ENCODE measurements around the gene RABEP1.

The RABEP1 gene

GRCh38 chr17:5381542-5381941, 99.5 kb downstream of the RABEP1 start:
- H3K27me3 ChIP-seq (ENCODE audit: control insufficient read depth, insufficient read depth, low read length) = no peaks in the 10 kb centered on the region
- no peak for DNase-seq (ENCODE audit: low read depth, low spot score)
- WGBS (ENCODE audit: insufficient coverage, insufficient read length) = no CpG with 5 or more reads among the region's 4 CpGs
- H3K4me1 ChIP-seq (ENCODE audit: control insufficient read depth, insufficient read depth, low read length) = no peaks in the 10 kb centered on the region
- H3K27ac ChIP-seq (ENCODE audit: low read length) = no peak overlapping the region
- no peaks in the 10 kb centered on the region for H3K9me3 ChIP-seq (ENCODE audit: control insufficient read depth, insufficient read depth, low read length)
- H3K4me3 ChIP-seq (ENCODE audit: low read length) = no peak overlapping the region
- peaks cover 31% of the 10 kb centered on the region; the same call in 1 of the 2 replicates for H3K36me3 ChIP-seq (ENCODE audit: control insufficient read depth, insufficient read depth, low read length)

GRCh38 chr17:5391678-5392077, 109.6 kb downstream of the RABEP1 start:
- Histone ChIP-seq H3K36me3 (ENCODE audit: control insufficient read depth, insufficient read depth, low read length) (peaks cover 26% of the 10 kb centered on the region; the same call in 1 of the 2 replicates), H3K4me3 (ENCODE audit: low read length) (no peak overlapping the region), H3K9me3 (ENCODE audit: control insufficient read depth, insufficient read depth, low read length) (no peaks in the 10 kb centered on the region), H3K27me3 (ENCODE audit: control insufficient read depth, insufficient read depth, low read length) (no peaks in the 10 kb centered on the region), H3K27ac (ENCODE audit: low read length) (no peak overlapping the region), H3K4me1 (ENCODE audit: control insufficient read depth, insufficient read depth, low read length) (no peaks in the 10 kb centered on the region)
- no peak for DNase-seq (ENCODE audit: low read depth, low spot score)
- no CpG with 5 or more reads among the region's 5 CpGs for WGBS (ENCODE audit: insufficient coverage, insufficient read length)

GRCh38 chr17:5396612-5397011, 114.5 kb downstream of the RABEP1 start:
- Histone ChIP-seq H3K4me3 (ENCODE audit: low read length) (no peak overlapping the region), H3K9me3 (ENCODE audit: control insufficient read depth, insufficient read depth, low read length) (no peaks in the 10 kb centered on the region), H3K27me3 (ENCODE audit: control insufficient read depth, insufficient read depth, low read length) (no peaks in the 10 kb centered on the region), H3K4me1 (ENCODE audit: control insufficient read depth, insufficient read depth, low read length) (no peaks in the 10 kb centered on the region), H3K36me3 (ENCODE audit: control insufficient read depth, insufficient read depth, low read length) (peaks cover 21% of the 10 kb centered on the region; the same call in 1 of the 2 replicates), H3K27ac (ENCODE audit: low read length) (no peak overlapping the region)
- no CpG with 5 or more reads among the region's 2 CpGs for WGBS (ENCODE audit: insufficient coverage, insufficient read length)
- DNase-seq (ENCODE audit: low read depth, low spot score) = no peak

GRCh38 chr17:5399767-5400166, 117.7 kb downstream of the RABEP1 start:
- Histone ChIP-seq H3K4me3 (ENCODE audit: low read length) (no peak overlapping the region), H3K36me3 (ENCODE audit: control insufficient read depth, insufficient read depth, low read length) (peaks cover 12% of the 10 kb centered on the region; the same call in 1 of the 2 replicates), H3K27me3 (ENCODE audit: control insufficient read depth, insufficient read depth, low read length) (no peaks in the 10 kb centered on the region), H3K27ac (ENCODE audit: low read length) (no peak overlapping the region), H3K4me1 (ENCODE audit: control insufficient read depth, insufficient read depth, low read length) (no peaks in the 10 kb centered on the region), H3K9me3 (ENCODE audit: control insufficient read depth, insufficient read depth, low read length) (no peaks in the 10 kb centered on the region)
- DNase-seq (ENCODE audit: low read depth, low spot score) = no peak
- WGBS (ENCODE audit: insufficient coverage, insufficient read length) = no CpG with 5 or more reads among the region's 6 CpGs

- Histone ChIP-seq H3K27ac (ENCODE audit: low read length) (no peak overlapping the region), H3K4me3 (ENCODE audit: low read length) (no peak overlapping the region), H3K36me3 (ENCODE audit: control insufficient read depth, insufficient read depth, low read length) (peaks cover 28% of the 10 kb centered on the region; the same call in 1 of the 2 replicates), H3K27me3 (ENCODE audit: control insufficient read depth, insufficient read depth, low read length) (no peaks in the 10 kb centered on the region), H3K4me1 (ENCODE audit: control insufficient read depth, insufficient read depth, low read length) (no peaks in the 10 kb centered on the region), H3K9me3 (ENCODE audit: control insufficient read depth, insufficient read depth, low read length) (no peaks in the 10 kb centered on the region)
- DNase-seq (ENCODE audit: low read depth, low spot score) = no peak
- WGBS (ENCODE audit: insufficient coverage, insufficient read length) = no CpG with 5 or more reads among the region's 4 CpGs
These were observed 123.3 kb downstream of the RABEP1 start for GRCh38 chr17:5405400-5405799.

- DNase-seq (ENCODE audit: low read depth, low spot score) = no peak
- no CpG with 5 or more reads among the region's 5 CpGs for WGBS (ENCODE audit: insufficient coverage, insufficient read length)
- no peaks in the 10 kb centered on the region for H3K9me3 ChIP-seq (ENCODE audit: control insufficient read depth, insufficient read depth, low read length)
- no peaks in the 10 kb centered on the region for H3K27me3 ChIP-seq (ENCODE audit: control insufficient read depth, insufficient read depth, low read length)
- H3K4me1 ChIP-seq (ENCODE audit: control insufficient read depth, insufficient read depth, low read length) = no peaks in the 10 kb centered on the region
- H3K27ac ChIP-seq (ENCODE audit: low read length) = no peak overlapping the region
- no peak overlapping the region for H3K4me3 ChIP-seq (ENCODE audit: low read length)
- H3K36me3 ChIP-seq (ENCODE audit: control insufficient read depth, insufficient read depth, low read length) = peaks cover 30% of the 10 kb centered on the region; the same call in 1 of the 2 replicates
These were observed 126.1 kb downstream of the RABEP1 start for GRCh38 chr17:5408186-5408585.

- WGBS (ENCODE audit: insufficient coverage, insufficient read length) = no CpG with 5 or more reads among the region's 7 CpGs
- no peaks in the 10 kb centered on the region for H3K9me3 ChIP-seq (ENCODE audit: control insufficient read depth, insufficient read depth, low read length)
- no peaks in the 10 kb centered on the region for H3K4me1 ChIP-seq (ENCODE audit: control insufficient read depth, insufficient read depth, low read length)
- H3K36me3 ChIP-seq (ENCODE audit: control insufficient read depth, insufficient read depth, low read length) = peaks cover 21% of the 10 kb centered on the region; the same call in 1 of the 2 replicates
- H3K4me3 ChIP-seq (ENCODE audit: low read length) = no peak overlapping the region
- no peaks in the 10 kb centered on the region for H3K27me3 ChIP-seq (ENCODE audit: control insufficient read depth, insufficient read depth, low read length)
- H3K27ac ChIP-seq (ENCODE audit: low read length) = no peak overlapping the region
- no peak for DNase-seq (ENCODE audit: low read depth, low spot score)
These were observed 128.6 kb downstream of the RABEP1 start for GRCh38 chr17:5410594-5411272.

GRCh38 chr17:5413682-5414081, 131.6 kb downstream of the RABEP1 start:
- no peak overlapping the region for H3K27ac ChIP-seq (ENCODE audit: low read length)
- peaks cover 7% of the 10 kb centered on the region; the same call in 1 of the 2 replicates for H3K36me3 ChIP-seq (ENCODE audit: control insufficient read depth, insufficient read depth, low read length)
- no peak overlapping the region for H3K4me3 ChIP-seq (ENCODE audit: low read length)
- WGBS (ENCODE audit: insufficient coverage, insufficient read length) = no CpG with 5 or more reads among the region's 4 CpGs
- no peaks in the 10 kb centered on the region for H3K9me3 ChIP-seq (ENCODE audit: control insufficient read depth, insufficient read depth, low read length)
- no peaks in the 10 kb centered on the region for H3K27me3 ChIP-seq (ENCODE audit: control insufficient read depth, insufficient read depth, low read length)
- no peaks in the 10 kb centered on the region for H3K4me1 ChIP-seq (ENCODE audit: control insufficient read depth, insufficient read depth, low read length)
- DNase-seq (ENCODE audit: low read depth, low spot score) = no peak

GRCh38 chr17:5416901-5417300, 134.8 kb downstream of the RABEP1 start:
- H3K4me1 ChIP-seq (ENCODE audit: control insufficient read depth, insufficient read depth, low read length) = no peaks in the 10 kb centered on the region
- H3K4me3 ChIP-seq (ENCODE audit: low read length) = no peak overlapping the region
- peaks cover 6% of the 10 kb centered on the region; the same call in 1 of the 2 replicates for H3K36me3 ChIP-seq (ENCODE audit: control insufficient read depth, insufficient read depth, low read length)

GRCh38 chr17:5418858-5419355, 136.8 kb downstream of the RABEP1 start:
- Histone ChIP-seq H3K4me3 (ENCODE audit: low read length) (peak overlapping the region; percentile 68), H3K36me3 (ENCODE audit: control insufficient read depth, insufficient read depth, low read length) (peaks cover 9% of the 10 kb centered on the region; the same call in 1 of the 2 replicates), H3K27ac (ENCODE audit: low read length) (no peak overlapping the region), H3K4me1 (ENCODE audit: control insufficient read depth, insufficient read depth, low read length) (no peaks in the 10 kb centered on the region), H3K9me3 (ENCODE audit: control insufficient read depth, insufficient read depth, low read length) (no peaks in the 10 kb centered on the region), H3K27me3 (ENCODE audit: control insufficient read depth, insufficient read depth, low read length) (no peaks in the 10 kb centered on the region)
- no CpG with 5 or more reads among the region's 26 CpGs for WGBS (ENCODE audit: insufficient coverage, insufficient read length)
- DNase-seq (ENCODE audit: low read depth, low spot score) = no peak

More at GRCh38 chr17:5416901-5417300, 134.8 kb downstream of the RABEP1 start:
- Histone ChIP-seq H3K27me3 (ENCODE audit: control insufficient read depth, insufficient read depth, low read length) (no peaks in the 10 kb centered on the region), H3K27ac (ENCODE audit: low read length) (no peak overlapping the region), H3K9me3 (ENCODE audit: control insufficient read depth, insufficient read depth, low read length) (no peaks in the 10 kb centered on the region)
- no peak for DNase-seq (ENCODE audit: low read depth, low spot score)
- no CpG with 5 or more reads among the region's 2 CpGs for WGBS (ENCODE audit: insufficient coverage, insufficient read length)

All from iPS DF 6.9 (cell line).